ENCODE measurements around the gene CDH19.

CDH19 gene

GRCh38 chr18:66615176-66615575 lies 11.3 kb upstream of the CDH19 start:
- H3K27me3 Mint-ChIP-seq (ENCODE audit: low read depth): no peaks in the 10 kb centered on the region
- no peaks in the 10 kb centered on the region for H3K9me3 Mint-ChIP-seq
- H3K36me3 Mint-ChIP-seq (ENCODE audit: low read depth): no peaks in the 10 kb centered on the region
- no peaks in the 10 kb centered on the region for H3K4me1 Mint-ChIP-seq (ENCODE audit: low read depth)
- no peak overlapping the region for H3K27ac Mint-ChIP-seq
- no peak overlapping the region for H3K4me3 Mint-ChIP-seq

GRCh38 chr18:66607632-66608031 lies 3.7 kb upstream of the CDH19 start:
- Mint-ChIP-seq H3K36me3 (ENCODE audit: low read depth) (no peaks in the 10 kb centered on the region), H3K9me3 (no peaks in the 10 kb centered on the region), H3K27ac (no peak overlapping the region), H3K4me3 (no peak overlapping the region), H3K4me1 (ENCODE audit: low read depth) (no peaks in the 10 kb centered on the region), H3K27me3 (ENCODE audit: low read depth) (no peaks in the 10 kb centered on the region)

GRCh38 chr18:66601649-66602048 lies 2.2 kb downstream of the CDH19 start:
- H3K36me3 Mint-ChIP-seq (ENCODE audit: low read depth): no peaks in the 10 kb centered on the region
- no peak overlapping the region for H3K4me3 Mint-ChIP-seq
- H3K27ac Mint-ChIP-seq: no peak overlapping the region
- no peaks in the 10 kb centered on the region for H3K4me1 Mint-ChIP-seq (ENCODE audit: low read depth)
- no peaks in the 10 kb centered on the region for H3K9me3 Mint-ChIP-seq
- no peaks in the 10 kb centered on the region for H3K27me3 Mint-ChIP-seq (ENCODE audit: low read depth)

- no peaks in the 10 kb centered on the region for H3K36me3 Mint-ChIP-seq (ENCODE audit: low read depth)
- H3K4me3 Mint-ChIP-seq: no peak overlapping the region
- H3K27ac Mint-ChIP-seq: no peak overlapping the region
- no peaks in the 10 kb centered on the region for H3K4me1 Mint-ChIP-seq (ENCODE audit: low read depth)
- no peaks in the 10 kb centered on the region for H3K27me3 Mint-ChIP-seq (ENCODE audit: low read depth)
- H3K9me3 Mint-ChIP-seq: peaks cover 10% of the 10 kb centered on the region
These were observed 4.7 kb downstream of the CDH19 start for GRCh38 chr18:66599190-66599589.

DNA sequence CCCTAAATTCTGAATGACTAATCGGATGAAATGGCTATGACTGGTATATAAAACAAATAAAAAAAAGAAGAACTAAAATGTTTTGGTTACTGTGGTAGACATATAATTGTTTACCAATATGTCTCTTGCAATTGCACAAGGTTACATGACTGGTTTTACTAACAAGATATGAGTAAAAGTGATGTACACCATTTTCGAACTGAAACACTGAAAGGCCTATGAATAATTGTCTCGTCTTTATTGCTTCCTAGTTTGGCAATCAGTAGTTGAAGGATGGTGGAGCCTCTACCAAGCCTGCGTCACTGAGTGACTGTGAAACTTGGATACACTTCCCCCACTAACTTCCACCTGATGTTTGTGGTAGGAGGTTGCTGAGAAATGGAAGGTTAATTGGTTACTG lies 16.5 kb downstream of the CDH19 start:
- H3K9me3 Mint-ChIP-seq: no peaks in the 10 kb centered on the region
- H3K4me1 Mint-ChIP-seq (ENCODE audit: low read depth): no peaks in the 10 kb centered on the region
- H3K27me3 Mint-ChIP-seq (ENCODE audit: low read depth): no peaks in the 10 kb centered on the region

GRCh38 chr18:66582211-66582610 lies 21.7 kb downstream of the CDH19 start:
- H3K4me1 Mint-ChIP-seq (ENCODE audit: low read depth): no peaks in the 10 kb centered on the region

More for the DNA sequence above, 16.5 kb downstream of the CDH19 start:
- H3K36me3 Mint-ChIP-seq (ENCODE audit: low read depth): no peaks in the 10 kb centered on the region
- no peak overlapping the region for H3K4me3 Mint-ChIP-seq
- H3K27ac Mint-ChIP-seq: no peak overlapping the region

DNA sequence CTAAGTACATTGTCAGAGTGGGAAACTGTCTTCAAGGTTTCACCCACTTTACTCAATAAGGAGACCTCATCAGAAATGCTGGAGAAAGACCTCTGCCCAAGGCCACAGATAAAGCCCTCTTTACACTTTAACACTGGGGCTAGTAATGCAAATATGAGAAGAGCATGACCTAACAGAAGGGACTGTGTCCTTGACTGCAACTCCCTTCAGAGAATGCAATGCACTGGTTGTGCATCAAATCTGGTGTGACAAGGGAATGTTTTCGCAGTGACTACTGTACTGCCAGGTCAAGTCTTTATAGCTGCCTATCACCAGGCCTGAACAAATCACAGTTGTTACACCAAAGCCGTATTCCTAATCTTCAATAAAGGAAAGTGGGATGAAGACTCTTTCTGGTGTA lies 28.6 kb downstream of the CDH19 start:
- Mint-ChIP-seq H3K4me1 (ENCODE audit: low read depth) (no peaks in the 10 kb centered on the region), H3K27ac (no peak overlapping the region), H3K4me3 (no peak overlapping the region), H3K9me3 (no peaks in the 10 kb centered on the region), H3K27me3 (ENCODE audit: low read depth) (no peaks in the 10 kb centered on the region), H3K36me3 (ENCODE audit: low read depth) (no peaks in the 10 kb centered on the region)

More at GRCh38 chr18:66582211-66582610, 21.7 kb downstream of the CDH19 start:
- H3K36me3 Mint-ChIP-seq (ENCODE audit: low read depth): no peaks in the 10 kb centered on the region
- no peak overlapping the region for H3K27ac Mint-ChIP-seq
- no peaks in the 10 kb centered on the region for H3K27me3 Mint-ChIP-seq (ENCODE audit: low read depth)
- H3K9me3 Mint-ChIP-seq: no peaks in the 10 kb centered on the region
- H3K4me3 Mint-ChIP-seq: no peak overlapping the region

DNA sequence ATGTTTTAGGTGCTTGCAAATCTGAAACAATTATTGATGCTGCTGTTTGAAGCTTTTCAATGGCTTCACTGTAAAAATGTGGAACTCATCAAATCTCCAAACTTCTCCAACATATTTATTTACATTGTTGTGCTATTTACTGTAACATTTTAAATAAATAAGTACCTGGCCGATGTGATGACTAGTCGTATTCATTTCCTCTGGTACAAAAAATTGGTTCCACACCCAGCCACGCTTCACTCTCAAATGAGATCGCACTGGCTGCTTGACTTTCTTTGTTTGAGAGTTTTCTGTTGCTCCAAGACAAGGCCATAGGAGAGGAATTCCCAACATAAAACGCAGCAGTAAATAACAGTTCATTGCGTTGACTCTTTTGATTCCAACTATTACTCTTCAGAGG lies 32.0 kb downstream of the CDH19 start:
- no peaks in the 10 kb centered on the region for H3K36me3 Mint-ChIP-seq (ENCODE audit: low read depth)
- H3K27me3 Mint-ChIP-seq (ENCODE audit: low read depth): no peaks in the 10 kb centered on the region
- H3K4me3 Mint-ChIP-seq: no peak overlapping the region
- no peaks in the 10 kb centered on the region for H3K4me1 Mint-ChIP-seq (ENCODE audit: low read depth)
- H3K27ac Mint-ChIP-seq: no peak overlapping the region
- no peaks in the 10 kb centered on the region for H3K9me3 Mint-ChIP-seq

- no peaks in the 10 kb centered on the region for H3K9me3 Mint-ChIP-seq
- H3K4me3 Mint-ChIP-seq: no peak overlapping the region
- no peaks in the 10 kb centered on the region for H3K36me3 Mint-ChIP-seq (ENCODE audit: low read depth)
- no peaks in the 10 kb centered on the region for H3K4me1 Mint-ChIP-seq (ENCODE audit: low read depth)
- no peaks in the 10 kb centered on the region for H3K27me3 Mint-ChIP-seq (ENCODE audit: low read depth)
- H3K27ac Mint-ChIP-seq: no peak overlapping the region
These were observed 37.3 kb downstream of the CDH19 start for GRCh38 chr18:66566616-66567015.

GRCh38 chr18:66564236-66564635 lies 39.7 kb downstream of the CDH19 start:
- no peaks in the 10 kb centered on the region for H3K9me3 Mint-ChIP-seq
- H3K27me3 Mint-ChIP-seq (ENCODE audit: low read depth): no peaks in the 10 kb centered on the region
- no peak overlapping the region for H3K4me3 Mint-ChIP-seq
- H3K36me3 Mint-ChIP-seq (ENCODE audit: low read depth): no peaks in the 10 kb centered on the region
- H3K4me1 Mint-ChIP-seq (ENCODE audit: low read depth): no peaks in the 10 kb centered on the region
- no peak overlapping the region for H3K27ac Mint-ChIP-seq

- H3K27ac Mint-ChIP-seq: no peak overlapping the region
- H3K27me3 Mint-ChIP-seq (ENCODE audit: low read depth): no peaks in the 10 kb centered on the region
- H3K9me3 Mint-ChIP-seq: no peaks in the 10 kb centered on the region
- no peaks in the 10 kb centered on the region for H3K36me3 Mint-ChIP-seq (ENCODE audit: low read depth)
- no peak overlapping the region for H3K4me3 Mint-ChIP-seq
- H3K4me1 Mint-ChIP-seq (ENCODE audit: low read depth): no peaks in the 10 kb centered on the region
These were observed 41.6 kb downstream of the CDH19 start for GRCh38 chr18:66562279-66562678.

GRCh38 chr18:66560094-66560493 lies 43.8 kb downstream of the CDH19 start:
- Mint-ChIP-seq H3K36me3 (ENCODE audit: low read depth) (no peaks in the 10 kb centered on the region), H3K4me3 (no peak overlapping the region), H3K4me1 (ENCODE audit: low read depth) (no peaks in the 10 kb centered on the region), H3K9me3 (no peaks in the 10 kb centered on the region), H3K27ac (no peak overlapping the region), H3K27me3 (ENCODE audit: low read depth) (no peaks in the 10 kb centered on the region)

DNA sequence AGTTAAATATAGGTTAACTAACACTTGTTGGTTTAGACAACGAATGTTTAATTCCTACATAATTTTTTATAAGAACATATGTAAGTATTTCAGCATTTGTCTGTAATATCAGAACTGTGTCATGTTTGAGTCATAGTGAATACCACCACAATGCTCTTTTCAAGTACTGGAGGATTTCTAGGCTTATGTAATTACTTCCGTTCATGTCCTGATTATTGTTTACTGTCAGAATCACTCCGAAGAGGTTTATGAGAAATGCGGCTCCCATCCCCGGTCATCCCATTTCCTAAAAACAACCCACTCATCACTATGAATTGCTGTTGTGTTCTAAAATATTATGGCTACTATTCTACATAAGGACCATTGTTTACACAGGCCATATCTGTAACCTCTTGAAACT lies 45.1 kb downstream of the CDH19 start:
- Mint-ChIP-seq H3K27me3 (ENCODE audit: low read depth) (no peaks in the 10 kb centered on the region), H3K36me3 (ENCODE audit: low read depth) (no peaks in the 10 kb centered on the region), H3K4me3 (no peak overlapping the region), H3K4me1 (ENCODE audit: low read depth) (no peaks in the 10 kb centered on the region), H3K9me3 (no peaks in the 10 kb centered on the region), H3K27ac (no peak overlapping the region)

DNA sequence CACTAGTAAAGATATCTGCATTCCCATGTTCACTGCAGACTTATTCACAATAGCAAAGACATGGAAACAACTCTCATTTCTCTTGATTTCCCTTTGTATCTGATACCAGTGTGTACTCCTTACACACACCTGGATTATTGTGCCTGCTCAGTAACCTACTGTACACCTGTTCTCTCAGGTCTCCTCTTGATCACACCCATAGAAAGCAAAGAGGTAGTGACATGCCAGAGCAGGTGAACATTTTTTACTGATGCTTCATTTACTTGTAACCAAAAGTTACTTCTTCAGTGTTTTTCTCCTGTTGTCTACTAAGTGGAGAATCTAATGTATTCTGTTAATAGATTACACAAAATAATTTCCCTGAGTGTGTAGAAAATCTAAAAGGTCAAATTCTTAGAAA lies 46.8 kb downstream of the CDH19 start:
- Mint-ChIP-seq H3K4me1 (ENCODE audit: low read depth) (no peaks in the 10 kb centered on the region), H3K36me3 (ENCODE audit: low read depth) (no peaks in the 10 kb centered on the region), H3K27me3 (ENCODE audit: low read depth) (no peaks in the 10 kb centered on the region), H3K9me3 (no peaks in the 10 kb centered on the region), H3K27ac (no peak overlapping the region), H3K4me3 (no peak overlapping the region)

- no peaks in the 10 kb centered on the region for H3K9me3 Mint-ChIP-seq
- no peaks in the 10 kb centered on the region for H3K36me3 Mint-ChIP-seq (ENCODE audit: low read depth)
- H3K4me3 Mint-ChIP-seq: no peak overlapping the region
- H3K27me3 Mint-ChIP-seq (ENCODE audit: low read depth): no peaks in the 10 kb centered on the region
- no peaks in the 10 kb centered on the region for H3K4me1 Mint-ChIP-seq (ENCODE audit: low read depth)
- H3K27ac Mint-ChIP-seq: no peak overlapping the region
These were observed 48.3 kb downstream of the CDH19 start for GRCh38 chr18:66555585-66555984.

- Mint-ChIP-seq H3K27ac (no peak overlapping the region), H3K4me1 (ENCODE audit: low read depth) (no peaks in the 10 kb centered on the region), H3K4me3 (no peak overlapping the region), H3K36me3 (ENCODE audit: low read depth) (no peaks in the 10 kb centered on the region), H3K9me3 (no peaks in the 10 kb centered on the region), H3K27me3 (ENCODE audit: low read depth) (no peaks in the 10 kb centered on the region)
These were observed 50.1 kb downstream of the CDH19 start for GRCh38 chr18:66553824-66554223.

Measured in T-helper 1 cell treated with Interleukin-12 subunit alpha and Interleukin-12 subunit beta and Interleukin-4 antibody, amounts not matched to agents 30 μg/mL and 1 μg/mL, for 36 hours (primary cell).